Measurements from ENCODE around the gene FXR2. TPM values are rescaled to one million over a fixed set of nuclear protein-coding genes. Genes with fewer than 3 reads are reported as not detected.
A peak's percentile ranks its signal among the peaks of the same experiment; 100 is the strongest.

Gene FXR2
- total and polyA plus RNA-seq, 3 donors from 2014 or later, result 53.8 to 76.0 (median 60.3) TPM

- Histone ChIP-seq H3K9me3 (no peaks in the 10 kb centered on the region), H3K4me3 (no peak overlapping the region), H3K36me3 (ENCODE audit: low read depth, missing control alignments) (no peaks in the 10 kb centered on the region), H3K27me3 (no peaks in the 10 kb centered on the region), H3K27ac (no peak overlapping the region), H3K4me1 (peaks cover 17% of the 10 kb centered on the region)
- no peak for TF ChIP-seq POLR2A (IDR thresholded peaks at IDR 0.05)
- TF ChIP-seq, protein P1, sequence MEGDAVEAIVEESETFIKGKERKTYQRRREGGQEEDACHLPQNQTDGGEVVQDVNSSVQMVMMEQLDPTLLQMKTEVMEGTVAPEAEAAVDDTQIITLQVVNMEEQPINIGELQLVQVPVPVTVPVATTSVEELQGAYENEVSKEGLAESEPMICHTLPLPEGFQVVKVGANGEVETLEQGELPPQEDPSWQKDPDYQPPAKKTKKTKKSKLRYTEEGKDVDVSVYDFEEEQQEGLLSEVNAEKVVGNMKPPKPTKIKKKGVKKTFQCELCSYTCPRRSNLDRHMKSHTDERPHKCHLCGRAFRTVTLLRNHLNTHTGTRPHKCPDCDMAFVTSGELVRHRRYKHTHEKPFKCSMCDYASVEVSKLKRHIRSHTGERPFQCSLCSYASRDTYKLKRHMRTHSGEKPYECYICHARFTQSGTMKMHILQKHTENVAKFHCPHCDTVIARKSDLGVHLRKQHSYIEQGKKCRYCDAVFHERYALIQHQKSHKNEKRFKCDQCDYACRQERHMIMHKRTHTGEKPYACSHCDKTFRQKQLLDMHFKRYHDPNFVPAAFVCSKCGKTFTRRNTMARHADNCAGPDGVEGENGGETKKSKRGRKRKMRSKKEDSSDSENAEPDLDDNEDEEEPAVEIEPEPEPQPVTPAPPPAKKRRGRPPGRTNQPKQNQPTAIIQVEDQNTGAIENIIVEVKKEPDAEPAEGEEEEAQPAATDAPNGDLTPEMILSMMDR (IDR thresholded peaks at IDR 0.05), result no peak
- 76 to 78% methylated on average over 12 of the region's 12 CpGs for WGBS, 2 donors
- intact Hi-C loops (cut with DNase I; ENCODE audit: low total_unique reads), result no loop called here
- no peak for DNase-seq
Measured at GRCh38 chr17:7587420-7588151, 27.1 kb downstream of the FXR2 start.

DNA sequence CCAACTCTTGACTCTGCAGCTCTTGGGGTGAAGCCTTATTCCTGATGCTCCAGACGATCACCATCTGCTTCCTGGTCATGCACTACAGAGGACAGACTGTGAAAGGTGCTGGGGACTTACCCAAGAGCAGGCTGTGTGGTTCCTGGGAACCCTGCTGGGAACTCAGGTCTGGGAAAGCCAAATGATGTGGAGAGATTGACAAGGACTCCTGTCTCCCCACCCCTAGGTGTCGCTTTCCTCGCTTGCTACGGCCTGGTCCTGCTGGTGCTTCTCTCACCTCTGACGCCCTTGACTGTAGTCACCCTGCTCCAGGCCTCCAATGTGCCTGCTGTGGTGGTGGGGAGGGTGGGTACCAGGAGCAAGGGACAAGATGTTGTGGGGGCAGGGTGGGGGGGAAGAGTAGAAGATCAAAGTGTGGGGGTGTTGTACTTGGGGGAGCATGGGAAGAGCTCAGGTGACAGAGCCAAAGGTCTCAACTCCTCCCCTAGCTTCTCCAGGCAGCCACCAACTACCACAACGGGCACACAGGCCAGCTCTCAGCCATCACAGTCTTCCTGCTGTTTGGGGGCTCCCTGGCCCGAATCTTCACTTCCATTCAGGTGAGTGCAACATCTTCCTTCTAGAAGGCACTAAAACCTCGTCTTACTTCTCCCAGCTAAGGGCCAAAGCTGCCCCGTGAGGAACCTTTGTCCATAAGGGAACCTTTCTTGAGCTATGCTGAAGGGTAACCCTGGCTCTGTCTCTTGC is 27.9 kb downstream of the FXR2 start:
- intact Hi-C loops (cut with DNase I; ENCODE audit: low total_unique reads), result no loop called here
- peaks cover 24% of the 10 kb centered on the region for H3K4me1 ChIP-seq
- TF ChIP-seq POLR2A (IDR thresholded peaks at IDR 0.05), result no peak
- TF ChIP-seq, protein P1 (IDR thresholded peaks at IDR 0.05), result no peak
- H3K9me3 ChIP-seq, result no peaks in the 10 kb centered on the region
- no peak for DNase-seq
- no peak overlapping the region for H3K27ac ChIP-seq
- WGBS, 2 donors, result 80 to 94% methylated on average over 9 of the region's 9 CpGs
- H3K27me3 ChIP-seq, result no peaks in the 10 kb centered on the region
- H3K36me3 ChIP-seq (ENCODE audit: low read depth, missing control alignments), result no peaks in the 10 kb centered on the region
- no peak overlapping the region for H3K4me3 ChIP-seq

DNA sequence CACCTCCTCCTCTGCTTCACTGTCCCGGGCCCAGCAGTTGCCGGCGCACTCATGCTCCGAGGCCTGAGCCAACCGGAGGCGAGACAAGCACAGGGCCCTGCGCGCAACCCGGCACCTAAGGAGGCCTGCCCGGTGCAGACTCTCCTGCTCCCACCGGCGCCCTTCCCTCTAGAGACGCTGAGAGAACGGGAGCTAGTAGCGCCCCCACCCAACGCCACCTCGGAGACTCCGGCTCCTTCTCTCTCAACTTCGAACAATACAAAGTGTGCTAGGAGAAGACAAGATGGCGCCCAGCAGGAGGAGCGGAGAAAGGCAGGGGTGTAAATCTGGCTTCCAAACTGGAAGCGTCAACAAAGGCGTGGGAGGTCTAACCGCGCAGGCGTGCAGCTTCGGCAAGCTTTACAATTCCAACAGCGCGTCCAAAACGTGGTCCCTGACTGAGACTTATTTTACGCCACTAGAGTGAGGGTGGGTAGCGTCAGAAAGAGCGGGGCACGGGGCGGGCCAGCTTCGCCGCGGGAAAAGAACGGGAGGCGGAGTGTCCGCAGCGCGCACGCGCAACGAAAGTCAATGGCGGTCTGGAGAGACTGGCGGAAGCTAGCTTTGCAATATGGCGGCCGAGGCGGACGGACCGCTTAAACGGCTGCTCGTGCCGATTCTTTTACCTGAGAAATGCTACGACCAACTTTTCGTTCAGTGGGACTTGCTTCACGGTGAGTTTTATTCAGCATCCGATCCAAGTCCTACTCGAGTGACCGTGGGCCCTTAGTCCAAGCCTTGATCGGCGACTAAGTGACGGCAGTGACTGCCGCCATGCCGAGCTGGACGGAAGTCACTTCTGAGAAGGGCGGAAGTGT is 31.2 kb downstream of the FXR2 start, which contains the start of gene MPDU1:
Gene MPDU1, plus strand, starts transcription at position 600 of the 857 bp plus-strand sequence. Its CDS starts 11 bp downstream, at position 611.
- Histone ChIP-seq H3K27ac (peak within 1 kb of the TSS; percentile 90 to 94), H3K27me3 (no peaks in the 10 kb centered on the region), H3K9me3 (no peaks in the 10 kb centered on the region), H3K4me3 (peak within 1 kb of the TSS; percentile 52 to 72), H3K4me1 (peaks cover 34% of the 10 kb centered on the region), H3K36me3 (ENCODE audit: low read depth, missing control alignments) (no peaks in the 10 kb centered on the region)
- WGBS, 2 donors, result 1 to 9% methylated on average over 49 to 69 of the region's 69 CpGs
- intact Hi-C loops (cut with DNase I; ENCODE audit: low total_unique reads), result no loop called here
- TF ChIP-seq, protein P1 (IDR thresholded peaks at IDR 0.05), result no peak
- TF ChIP-seq POLR2A (IDR thresholded peaks at IDR 0.05), result no peak
- peak; percentile 97 for DNase-seq

DNA sequence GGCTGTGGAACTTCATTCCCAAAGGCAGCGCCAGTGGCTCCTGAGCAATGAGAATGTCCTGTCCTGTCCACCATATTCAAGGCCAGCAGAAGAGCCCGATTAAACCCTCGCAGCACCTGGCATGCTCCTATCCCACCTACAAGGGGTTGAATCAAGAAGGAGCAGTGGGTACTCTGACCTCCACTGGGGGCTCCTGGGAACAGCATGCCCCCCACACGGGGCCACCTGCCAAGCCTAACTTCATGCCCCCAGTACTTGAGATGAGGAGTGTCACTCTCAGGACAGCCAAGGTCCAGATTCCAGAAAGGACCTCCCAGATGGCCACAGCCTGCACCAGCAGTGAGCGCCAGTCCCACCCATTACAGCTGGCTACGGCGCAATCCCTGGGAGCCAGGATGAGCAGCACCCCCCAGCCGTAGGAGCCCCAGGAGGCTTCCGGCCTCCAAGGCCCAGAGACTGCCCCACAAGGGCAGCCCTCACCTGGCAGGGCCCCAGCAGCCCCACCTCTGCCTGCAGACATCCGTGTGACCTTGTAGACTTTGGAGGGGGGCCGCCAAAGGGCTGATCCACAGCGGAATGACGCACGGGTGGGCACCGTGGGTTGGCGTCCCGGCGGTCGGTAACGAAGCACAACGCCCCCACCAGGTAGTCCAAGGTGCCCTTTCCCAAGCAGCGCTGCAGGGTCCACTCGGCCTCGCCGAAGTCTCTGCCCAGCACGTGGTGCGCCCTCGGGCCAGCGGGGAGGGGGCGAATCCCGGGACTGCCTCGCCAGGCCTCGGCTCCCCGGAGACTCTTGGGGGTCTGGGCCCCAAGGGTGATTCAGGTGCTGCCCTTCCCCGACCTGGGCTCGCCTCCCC is 32.1 kb downstream of the FXR2 start:
- H3K27ac ChIP-seq, result peak overlapping the region; percentile 90 to 94
- WGBS, 2 donors, result 49 to 61% methylated on average over 27 to 36 of the region's 36 CpGs
- H3K27me3 ChIP-seq, result no peaks in the 10 kb centered on the region
- TF ChIP-seq POLR2A (IDR thresholded peaks at IDR 0.05), result no peak
- TF ChIP-seq, protein P1 (IDR thresholded peaks at IDR 0.05), result no peak
- peak overlapping the region; percentile 52 to 72 for H3K4me3 ChIP-seq
- intact Hi-C loops (cut with DNase I; ENCODE audit: low total_unique reads), result no loop called here
- no peak for DNase-seq
- no peaks in the 10 kb centered on the region for H3K9me3 ChIP-seq
- H3K4me1 ChIP-seq, result peaks cover 33% of the 10 kb centered on the region
- no peaks in the 10 kb centered on the region for H3K36me3 ChIP-seq (ENCODE audit: low read depth, missing control alignments)

All from testis (tissue), 3 donors.